GM21423 (cell line): ENCODE measurements around the gene UVRAG.

Experiments
- ATAC-seq: cut with Tn5 transposase; IDR thresholded peaks from one replicate; pipeline ENCODE4 v1.9.1; 2021; ENCODE audit warnings: mild to moderate bottlenecking, moderate library complexity; ENCODE audit not compliant: unreplicated experiment

Gene UVRAG

DNA sequence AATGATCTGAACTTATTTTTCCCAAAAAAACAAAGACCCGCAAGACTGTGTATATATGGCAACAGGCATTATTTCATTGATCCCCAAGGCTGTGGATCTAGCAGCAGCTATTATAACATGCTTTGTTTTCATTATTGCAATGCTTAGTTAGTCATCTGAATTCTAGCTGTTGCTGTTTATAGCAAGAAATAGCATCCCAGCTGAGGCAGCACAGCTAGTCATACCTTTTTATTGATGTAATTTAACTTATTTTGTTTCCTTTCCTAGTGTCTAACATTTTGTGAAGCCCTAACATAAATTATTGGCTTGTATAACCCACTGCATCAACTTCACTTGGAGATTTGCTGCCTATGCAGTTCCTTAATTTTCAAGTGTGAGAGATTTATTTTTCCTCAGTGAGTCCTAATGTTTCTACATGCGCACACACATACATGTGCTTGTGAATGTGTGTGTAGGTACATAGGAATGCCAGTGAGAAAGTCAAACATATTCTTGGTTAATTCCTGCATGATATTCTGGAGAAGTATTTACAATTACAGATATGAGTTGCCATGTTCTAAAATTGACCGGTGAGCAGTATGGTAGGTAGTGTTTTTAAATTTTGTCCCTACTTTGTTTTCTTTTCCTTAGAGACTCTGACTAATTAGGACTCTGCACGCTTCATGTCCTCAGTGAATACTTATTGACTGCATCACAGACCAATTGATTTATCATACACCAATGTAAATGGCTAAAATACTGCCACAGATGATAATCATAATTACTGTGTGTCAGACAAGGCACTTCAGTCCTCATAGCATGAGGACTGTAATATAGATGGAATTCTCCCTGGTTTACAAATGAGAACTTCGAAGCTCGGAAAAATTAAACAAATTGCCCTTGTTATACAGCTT is 272.0 kb downstream of the UVRAG start:
- ATAC-seq = no peak

DNA sequence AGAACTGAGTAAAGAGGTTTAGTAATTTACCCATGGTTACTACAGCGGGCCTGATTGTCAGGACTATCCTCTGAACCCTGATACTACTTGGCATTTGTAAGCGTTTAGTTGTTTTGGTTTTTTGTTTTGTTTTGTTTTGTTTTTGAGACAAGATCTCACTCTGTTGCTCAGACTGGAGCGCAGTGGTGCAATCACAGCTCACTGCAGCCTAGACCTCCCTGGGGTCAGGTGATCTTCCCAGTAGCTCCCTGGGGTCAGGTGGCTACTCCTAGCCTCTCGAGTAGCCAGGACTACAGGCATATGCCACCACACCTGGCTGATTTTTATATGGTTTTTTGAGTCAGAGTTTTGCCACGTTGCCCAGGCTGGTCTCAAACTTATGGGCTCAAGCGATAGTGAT is 272.7 kb downstream of the UVRAG start:
- no peak for ATAC-seq

DNA sequence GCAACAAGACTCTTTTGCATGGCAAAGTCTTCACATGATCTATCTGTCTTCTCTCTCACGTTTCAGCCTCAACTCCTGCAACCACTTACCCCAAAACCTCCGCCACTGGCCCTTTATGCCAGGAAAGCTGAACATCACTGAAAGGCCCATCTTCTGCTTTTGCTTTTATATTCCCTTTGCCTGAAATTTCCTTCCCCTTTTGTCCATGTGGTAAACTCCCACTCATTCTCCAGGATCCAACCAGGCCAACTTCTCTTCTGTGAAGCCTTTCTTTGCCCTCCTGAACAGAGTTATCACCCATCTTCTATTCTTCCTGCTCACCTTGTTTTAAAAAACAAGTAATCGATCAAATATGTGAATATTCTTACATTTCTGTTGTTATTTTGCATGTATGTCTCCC is 273.5 kb downstream of the UVRAG start:
- ATAC-seq = no peak

DNA sequence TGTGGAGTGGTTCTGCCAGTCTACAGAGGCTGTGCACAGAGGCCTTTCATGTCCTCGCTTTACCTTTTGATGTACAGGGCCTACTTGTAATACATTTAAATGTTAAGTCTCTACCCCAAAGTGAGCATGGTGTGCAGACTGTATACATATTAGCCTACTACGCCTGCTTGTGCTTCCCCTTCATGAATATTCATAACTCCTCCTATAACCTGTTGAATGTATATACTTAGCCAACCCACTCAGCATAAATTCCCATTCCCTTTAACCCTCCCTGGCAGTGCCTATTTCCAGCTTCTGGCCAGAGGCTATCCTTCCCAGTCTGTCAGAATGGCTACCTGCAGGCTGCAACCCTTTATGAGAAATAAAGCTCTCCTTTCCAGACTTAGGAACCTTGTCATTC is 275.2 kb downstream of the UVRAG start:
- ATAC-seq = no peak

- no peak for ATAC-seq
Measured at GRCh38 chr11:76090821-76091220, 275.8 kb downstream of the UVRAG start.

- no peak for ATAC-seq
Measured at GRCh38 chr11:76094740-76095139, 279.7 kb downstream of the UVRAG start.

- no peak for ATAC-seq
Measured at GRCh38 chr11:76095891-76096290, 280.9 kb downstream of the UVRAG start.

GRCh38 chr11:76096552-76096951 is 281.5 kb downstream of the UVRAG start:
- ATAC-seq = no peak

- ATAC-seq = no peak
Measured at GRCh38 chr11:76102802-76103201, 287.8 kb downstream of the UVRAG start.

DNA sequence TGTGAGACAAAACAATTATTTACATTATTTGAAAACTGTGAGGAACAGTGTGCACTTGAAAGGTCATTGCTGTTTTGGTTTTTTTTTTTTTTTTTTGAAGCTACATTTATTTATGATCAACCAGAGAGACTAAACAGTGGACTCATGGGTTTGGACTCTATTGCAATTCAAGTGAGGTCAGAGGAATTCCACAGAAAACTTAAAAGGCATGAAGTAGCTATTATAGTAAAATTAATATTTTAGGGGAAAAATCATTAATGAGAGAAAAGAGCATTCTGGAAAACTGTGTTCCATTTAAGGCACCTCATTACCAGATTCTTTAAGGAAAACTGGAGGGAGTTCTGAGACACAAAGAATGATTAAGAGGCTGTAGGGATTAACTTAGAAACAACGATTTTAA is 288.4 kb downstream of the UVRAG start:
- no peak for ATAC-seq

- no peak for ATAC-seq
Measured at GRCh38 chr11:76104285-76104684, 289.3 kb downstream of the UVRAG start.

DNA sequence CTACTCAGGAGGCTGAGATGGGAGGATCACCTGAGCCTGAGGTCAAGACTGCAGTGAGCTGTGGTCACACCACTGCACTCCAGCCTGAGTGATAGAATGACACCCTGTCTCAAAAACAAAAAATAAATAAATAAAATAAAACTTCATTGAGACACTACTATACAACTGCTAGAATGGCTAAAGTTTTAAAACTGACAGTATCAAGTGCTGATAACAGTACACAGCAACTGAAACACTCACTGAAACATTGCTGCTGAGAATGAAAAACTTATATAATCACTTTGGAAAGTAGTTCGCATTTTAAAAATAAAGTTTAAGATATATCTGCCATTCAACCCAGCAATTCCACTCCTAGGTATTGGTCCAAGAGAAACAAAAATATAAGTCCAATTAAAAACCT is 290.6 kb downstream of the UVRAG start:
- no peak for ATAC-seq

DNA sequence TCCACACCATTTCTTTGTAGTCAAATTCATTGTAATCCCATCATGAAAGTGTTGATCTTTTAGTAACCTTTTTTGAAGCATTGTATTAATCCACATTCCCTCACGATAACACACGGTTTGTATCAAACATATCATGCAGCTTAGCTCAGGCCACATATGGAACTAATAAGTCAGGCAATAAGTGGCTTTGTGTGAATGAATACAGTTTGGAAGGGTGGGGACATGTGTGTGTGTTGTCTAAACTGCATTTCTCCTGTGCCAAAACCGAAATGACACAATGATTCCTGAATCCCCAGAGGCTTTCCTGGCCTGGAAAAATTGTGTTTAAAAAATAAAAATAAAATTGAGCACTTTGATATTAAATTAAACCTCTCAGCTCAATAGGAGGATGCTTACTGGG is 293.0 kb downstream of the UVRAG start:
- no peak for ATAC-seq

GRCh38 chr11:76114238-76114637 is 299.2 kb downstream of the UVRAG start:
- no peak for ATAC-seq

- no peak for ATAC-seq
Measured at GRCh38 chr11:76115555-76115954, 300.5 kb downstream of the UVRAG start.

DNA sequence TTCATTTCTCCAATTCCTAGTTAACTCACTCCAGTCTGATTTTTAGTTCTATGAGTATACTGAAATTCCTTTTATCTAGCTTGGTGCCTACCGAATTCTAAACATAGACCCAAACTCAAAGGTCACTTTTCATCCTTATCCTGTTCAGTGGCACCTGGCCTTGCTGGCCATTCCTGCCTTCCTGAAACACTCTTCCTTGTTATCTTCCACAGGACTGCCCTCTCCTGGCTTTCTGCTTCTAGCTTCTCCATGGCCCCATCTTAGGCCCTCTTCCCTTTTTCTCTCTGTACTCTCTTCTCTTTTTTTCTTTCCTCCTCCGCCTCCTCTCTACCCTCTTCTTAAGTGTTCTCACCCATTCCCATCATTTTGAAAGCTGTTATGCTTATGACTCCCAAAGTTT is 304.0 kb downstream of the UVRAG start:
- ATAC-seq = no peak

GRCh38 chr11:76119779-76120178 is 304.8 kb downstream of the UVRAG start:
- ATAC-seq = no peak

GRCh38 chr11:76120513-76121101 is 305.6 kb downstream of the UVRAG start:
- ATAC-seq = no peak

GRCh38 chr11:76123248-76123647 is 308.2 kb downstream of the UVRAG start:
- ATAC-seq = no peak

DNA sequence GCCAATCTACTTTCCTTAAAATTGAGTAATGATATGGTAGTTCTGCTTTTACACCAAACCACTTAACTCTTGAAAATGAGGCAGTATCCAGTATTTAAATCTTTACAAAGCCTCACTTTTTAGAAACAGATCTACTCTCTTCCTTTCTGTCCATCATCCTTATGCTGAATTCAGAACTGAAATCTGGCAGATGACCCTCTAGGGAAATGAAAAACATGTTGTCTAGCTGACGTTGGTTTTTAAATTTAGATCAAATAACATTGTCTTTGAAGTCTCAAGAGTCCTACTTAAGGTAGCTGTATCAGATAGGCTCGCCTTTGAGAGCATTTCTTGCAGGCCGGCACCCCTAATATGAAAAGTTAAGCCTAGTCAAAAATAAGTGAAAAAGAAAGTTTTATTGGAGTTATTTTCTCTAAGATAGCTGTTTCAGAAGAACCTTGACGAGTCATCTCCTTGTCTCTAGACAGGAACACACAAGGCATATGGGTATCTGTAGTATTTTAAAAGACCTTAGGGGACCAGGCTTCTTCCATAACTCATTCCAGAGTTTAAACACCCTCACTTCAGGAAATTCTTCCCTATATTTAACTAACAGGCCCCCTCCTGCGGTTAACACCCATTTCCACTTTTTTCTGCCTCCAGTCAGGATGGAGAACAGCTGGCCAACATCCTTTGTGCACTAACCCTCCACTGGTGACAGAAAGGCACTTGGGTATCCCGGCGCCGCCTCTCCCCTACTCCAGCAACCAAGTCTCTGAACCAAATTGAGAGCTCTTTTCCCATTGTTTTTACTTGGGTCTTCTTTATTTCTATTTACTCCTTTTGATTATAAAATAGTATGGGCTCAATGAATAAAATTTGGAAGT is 310.1 kb downstream of the UVRAG start:
- ATAC-seq = peak; percentile 44

- no peak for ATAC-seq
Measured at GRCh38 chr11:76129729-76130128, 314.7 kb downstream of the UVRAG start.

- ATAC-seq = no peak
Measured at GRCh38 chr11:76131142-76131541, 316.1 kb downstream of the UVRAG start.
